H1 (cell line): ENCODE measurements around the gene TEX2. TPM values are rescaled to one million over a fixed set of nuclear protein-coding genes. Genes with fewer than 3 reads are reported as not detected.

Experiments used
- CTCF ChIA-PET: fragments of 300-600 bp; sonication (Branson Sonifier 250); formaldehyde crosslinking; loops from one replicate; lab custom pipeline; 2021; ENCODE audit not compliant: partially characterized antibody; lab: Charles Lee
- POLR2A ChIA-PET: fragments of 300-600 bp; sonication (Branson Sonifier 250); formaldehyde crosslinking; loops from one replicate; lab custom pipeline; 2021; ENCODE audit warnings: inconsistent platforms; ENCODE audit not compliant: partially characterized antibody; lab: Charles Lee
- DNase-seq, 2 experiments: peaks; one replicate each; pipeline versions ENCODE4 v3.0.0 to v3.0.0-alpha.2; 2010 to 2022; ENCODE audit warnings: low spot score in 2 of 2, low read depth in 1 of 2, mixed read lengths in 1 of 2
- FAIRE-seq: peaks from 2 replicates; lab custom pipeline; 2011; peaks lifted over from hg19 to GRCh38; lab: Jason Lieb, UNC
- H2AFZ ChIP-seq: 2 replicates; pipeline ENCODE4 v1.8.1; 2012; ENCODE audit warnings: low read length, inconsistent platforms
- H2AK5ac ChIP-seq: 2 replicates; pipeline ENCODE4 v1.6.1; 2013; ENCODE audit warnings: low read depth, low read length
- H2BK120ac ChIP-seq: replicated peaks from 2 replicates; pipeline ENCODE3; 2013; ENCODE audit warnings: low read depth, low read length, inconsistent platforms
- H2BK12ac ChIP-seq: 2 replicates; pipeline ENCODE4 v1.6.1; 2013; ENCODE audit warnings: low read depth, low read length
- H2BK15ac ChIP-seq: 2 replicates; pipeline ENCODE4 v1.6.1; 2013; ENCODE audit warnings: low read length
- H2BK20ac ChIP-seq: 2 replicates; pipeline ENCODE4 v1.6.1; 2013; ENCODE audit warnings: low read length
- H2BK5ac ChIP-seq: 2 replicates; pipeline ENCODE4 v1.6.1; 2013; ENCODE audit warnings: low read depth, low read length
- H3K14ac ChIP-seq: 2 replicates; pipeline ENCODE4 v1.6.1; 2013; ENCODE audit warnings: inconsistent platforms; ENCODE audit not compliant: insufficient read length
- H3K18ac ChIP-seq: 2 replicates; pipeline ENCODE4 v1.6.1; 2013; ENCODE audit warnings: low read length; ENCODE audit errors: extremely low read depth
- H3K23ac ChIP-seq: 2 replicates; pipeline ENCODE4 v1.6.1; 2013; ENCODE audit warnings: inconsistent platforms; ENCODE audit not compliant: insufficient read length
- H3K23me2 ChIP-seq: 2 replicates; pipeline ENCODE4 v1.6.1; 2013; ENCODE audit warnings: low read depth, low read length
- H3K27ac ChIP-seq: 2 replicates; pipeline ENCODE4 v1.6.1; 2011; ENCODE audit warnings: low read depth, low read length, inconsistent platforms
- H3K27me3 ChIP-seq, 4 experiments: replicated peaks in 1 of 4; 1 replicate in 1 of 4; 2 replicates in 3 of 4; pipeline versions ENCODE4 v1.6.1 to v1.8.1; 2011 to 2013; ENCODE audit warnings: low read length in 3 of 4, mild to moderate bottlenecking in 3 of 4, inconsistent platforms in 2 of 4, mixed read lengths in 2 of 4, moderate library complexity in 1 of 4; ENCODE audit not compliant: control insufficient read depth in 3 of 4, insufficient read depth in 3 of 4; ENCODE audit errors: extremely low read depth in 1 of 4
- H3K36me3 ChIP-seq, 4 experiments: 2 replicates each; pipeline versions ENCODE4 v1.6.1 to v1.8.1; 2011 to 2013; ENCODE audit warnings: mild to moderate bottlenecking in 4 of 4, low read length in 3 of 4, moderate library complexity in 2 of 4, control low read depth in 1 of 4, inconsistent platforms in 1 of 4; ENCODE audit not compliant: insufficient read depth in 4 of 4, control insufficient read depth in 2 of 4
- H3K4ac ChIP-seq: replicated peaks from 2 replicates; pipeline ENCODE3; 2013; ENCODE audit warnings: low read length, low read depth, mixed read lengths, inconsistent platforms; ENCODE audit not compliant: insufficient read length
- H3K4me1 ChIP-seq, 4 experiments: replicated peaks in 1 of 4; 1 replicate in 1 of 4; 2 replicates in 3 of 4; pipeline versions ENCODE4 v1.6.1 to v1.8.1; 2011 to 2013; ENCODE audit warnings: low read length in 3 of 4, inconsistent platforms in 2 of 4, mixed read lengths in 1 of 4; ENCODE audit not compliant: insufficient read depth in 4 of 4, control insufficient read depth in 3 of 4
- H3K4me2 ChIP-seq, 2 experiments: 2 replicates each; pipeline versions ENCODE4 v1.6.1 to v1.8.1; 2011 to 2013; ENCODE audit warnings: low read depth in 2 of 2, low read length in 2 of 2, control low read depth in 1 of 2, inconsistent platforms in 1 of 2, mild to moderate bottlenecking in 1 of 2; ENCODE audit not compliant: insufficient read depth in 1 of 2
- H3K4me3 ChIP-seq, 4 experiments: fragments of 200-600, 300-600 bp in 1 of 4; sonication (generic), shearing (Covaris generic), sonication (Bioruptor Twin) in 1 of 4; 2 replicates each; pipeline versions ENCODE4 v1.5.1 to v1.8.1; 2011 to 2016; ENCODE audit warnings: low read length in 4 of 4, low read depth in 3 of 4, control low read depth in 2 of 4, inconsistent platforms in 2 of 4, mild to moderate bottlenecking in 2 of 4, mixed read lengths in 1 of 4, moderate library complexity in 1 of 4; ENCODE audit not compliant: insufficient read depth in 2 of 4; ENCODE audit errors: extremely low read depth in 1 of 4
- H3K56ac ChIP-seq: replicated peaks from 2 replicates; pipeline ENCODE3; 2013; ENCODE audit warnings: low read depth, mild to moderate bottlenecking, mixed read lengths, low read length, inconsistent platforms; ENCODE audit not compliant: insufficient read length
- H3K79me1 ChIP-seq: 2 replicates; pipeline ENCODE4 v1.6.1; 2013; ENCODE audit warnings: low read depth, low read length, control low read depth
- H3K79me2 ChIP-seq, 2 experiments: 2 replicates each; pipeline versions ENCODE4 v1.6.1 to v1.8.1; 2012 to 2013; ENCODE audit warnings: low read length in 2 of 2, mild to moderate bottlenecking in 2 of 2, inconsistent platforms in 1 of 2; ENCODE audit not compliant: insufficient read depth in 2 of 2, control insufficient read depth in 1 of 2
- H3K9ac ChIP-seq, 4 experiments: replicated peaks in 1 of 4; 1 replicate in 1 of 4; 2 replicates in 3 of 4; pipeline versions ENCODE4 v1.6.1 to v1.8.1; 2011 to 2013; ENCODE audit warnings: low read depth in 3 of 4, low read length in 3 of 4, control low read depth in 2 of 4, mild to moderate bottlenecking in 2 of 4, moderate library complexity in 2 of 4, inconsistent platforms in 1 of 4; ENCODE audit errors: extremely low read depth in 1 of 4
- H3K9me3 ChIP-seq, 2 experiments: 2 replicates each; pipeline versions ENCODE4 v1.6.1 to v1.8.1; 2012 to 2013; ENCODE audit warnings: mild to moderate bottlenecking in 2 of 2, moderate library complexity in 2 of 2, control low read depth in 1 of 2, inconsistent platforms in 1 of 2, low read depth in 1 of 2, low read length in 1 of 2, mixed read lengths in 1 of 2; ENCODE audit not compliant: insufficient read depth in 2 of 2
- H4K20me1 ChIP-seq, 2 experiments: replicated peaks in 1 of 2; 2 replicates each; pipeline versions ENCODE3 to v1.8.1; 2011 to 2013; ENCODE audit warnings: inconsistent platforms in 2 of 2, low read length in 2 of 2, mild to moderate bottlenecking in 1 of 2; ENCODE audit not compliant: insufficient read depth in 2 of 2, control insufficient read depth in 1 of 2
- H4K5ac ChIP-seq: 2 replicates; pipeline ENCODE4 v1.6.1; 2013; ENCODE audit warnings: low read length, low read depth, mixed read lengths, inconsistent platforms; ENCODE audit not compliant: insufficient read length
- H4K8ac ChIP-seq: 2 replicates; pipeline ENCODE4 v1.8.0; 2013; ENCODE audit warnings: mild to moderate bottlenecking, moderate library complexity, low read length, inconsistent platforms; ENCODE audit not compliant: insufficient read depth; ENCODE audit errors: extremely low read depth
- H4K91ac ChIP-seq: replicated peaks from 2 replicates; pipeline ENCODE3; 2013; ENCODE audit warnings: low read length, mixed read lengths, inconsistent platforms; ENCODE audit not compliant: insufficient read length
- CBX5 ChIP-seq: fragments of 300-800, 300-1000 bp; sonication (generic); IDR thresholded peaks from 2 replicates; pipeline ENCODE4 v1.7.1; 2016; ENCODE audit warnings: antibody characterized with exemption, low read length, low read depth
- GTF2F1 ChIP-seq: IDR thresholded peaks from 2 replicates; pipeline ENCODE4 v1.6.1; 2012; ENCODE audit warnings: low read depth, low read length, improper control_type of control experiment, borderline replicate concordance
- JUN ChIP-seq: IDR thresholded peaks from 2 replicates; pipeline ENCODE4 v1.6.1; 2011; ENCODE audit warnings: low read depth, mild to moderate bottlenecking, improper control_type of control experiment, low read length
- KDM5A ChIP-seq: fragments of 200-600 bp; IDR thresholded peaks from 2 replicates; pipeline ENCODE4 v1.7.1; 2012; ENCODE audit warnings: mild to moderate bottlenecking, low read length, inconsistent platforms, mixed read lengths
- MAFK ChIP-seq: IDR thresholded peaks from 2 replicates; pipeline ENCODE4 v1.6.1; 2012; ENCODE audit warnings: low read depth, mild to moderate bottlenecking, improper control_type of control experiment, low read length
- SP4 ChIP-seq: IDR thresholded peaks from 2 replicates; pipeline ENCODE4 v1.6.1; 2012; ENCODE audit warnings: low read length, inconsistent platforms
- TAF1 ChIP-seq: IDR thresholded peaks from 2 replicates; pipeline ENCODE4 v1.6.1; 2011; ENCODE audit warnings: mild to moderate bottlenecking, low read depth, low read length
- TAF7 ChIP-seq: optimal IDR thresholded peaks from 2 replicates; pipeline ENCODE3; 2011; ENCODE audit warnings: low read depth, mild to moderate bottlenecking, inconsistent platforms, low read length, moderate library complexity, borderline replicate concordance
- TCF12 ChIP-seq: IDR thresholded peaks from 2 replicates; pipeline ENCODE4 v1.6.1; 2011; ENCODE audit warnings: low read depth, mild to moderate bottlenecking, low read length
- ZNF274 ChIP-seq: IDR thresholded peaks from 2 replicates; pipeline ENCODE4 v1.7.0; 2012; ENCODE audit warnings: low read length, borderline replicate concordance; ENCODE audit errors: extremely low read depth
- WGBS, 2 experiments: shearing (Covaris generic) in 1 of 2; methylation state at CpG; one replicate each; pipeline versions ENCODE4 v1.1.6 to v1.1.7; 2013 to 2015; ENCODE audit warnings: low lambda C conversion rate in 2 of 2, mixed read lengths in 2 of 2, inconsistent platforms in 1 of 2, low coverage in 1 of 2, missing lambda C conversion rate in 1 of 2; ENCODE audit not compliant: insufficient replicate concordance in 2 of 2, insufficient coverage in 1 of 2, insufficient read length in 1 of 2; ENCODE audit errors: extremely low coverage in 1 of 2, missing lambda C conversion rate in 1 of 2; 5-methylcytosine and 5-hydroxymethylcytosine counted together
- polyA plus RNA-seq, 7 experiments: library from polyadenylated mRNA; depleted of rRNA in 3 of 7; stranded (reverse) in 5 of 7; unstranded in 2 of 7; fragments of >200 nt in 5 of 7; fragments of 200-250 nt in 2 of 7; gene quantifications; 1 replicate in 5 of 7; 2 replicates in 1 of 7; 4 replicates in 1 of 7; pipeline versions ENCODE4 v1.2.1 to v1.2.3, GENCODE V29; 2011 to 2013; ENCODE audit warnings: missing spikeins in 2 of 7, mixed read lengths in 2 of 7
- total RNA-seq: library from RNA; stranded (reverse); fragmentation: NEBNext Ultra II Directional; extraction: Animal tissue kit (Norgen Biotek cat#: 25700); gene quantifications from 2 replicates; pipeline ENCODE4 v1.2.1, GENCODE V29; 2021
- TF ChIP-seq, protein P1 (sequence below): IDR thresholded peaks from 2 replicates; pipeline ENCODE4 v1.6.1; 2012; ENCODE audit warnings: inconsistent platforms

TEX2 gene
- total and polyA plus RNA-seq, 2 of the 8 experiments (the other 6 are each of a cell fraction or from before 2014, with no cell fraction given), result 6.1 to 15.6 TPM

DNA sequence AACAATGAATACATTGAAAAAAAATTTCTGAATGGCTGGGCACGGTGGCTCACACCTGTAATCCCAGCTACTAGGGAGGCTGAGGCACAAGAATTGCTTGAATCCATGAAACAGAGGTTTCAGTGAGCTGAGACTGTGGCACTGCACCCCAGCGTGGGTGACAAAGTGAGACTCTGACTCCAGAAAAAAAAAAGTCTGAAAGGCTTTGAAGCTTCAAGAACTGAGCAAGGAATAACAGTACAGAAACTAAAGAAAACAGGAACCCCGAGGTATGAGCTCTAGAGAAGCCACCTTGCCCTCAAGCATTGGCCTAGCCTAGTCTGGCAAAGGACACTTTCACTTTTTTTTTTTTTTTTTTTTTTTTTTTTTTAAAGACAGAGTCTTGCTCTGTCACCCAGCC lies 45.0 kb downstream of the TEX2 start:
- no peak overlapping the region for H4K8ac ChIP-seq
- no peaks in the 10 kb centered on the region for H3K23me2 ChIP-seq
- no peak for TF ChIP-seq TCF12
- TF ChIP-seq TAF7, result no peak
- no peak for TF ChIP-seq SP4
- TF ChIP-seq TAF1, result no peak
- no peak for TF ChIP-seq GTF2F1
- no peak for TF ChIP-seq ZNF274
- TF ChIP-seq KDM5A, result no peak
- no peak for TF ChIP-seq CBX5
- TF ChIP-seq, protein P1, sequence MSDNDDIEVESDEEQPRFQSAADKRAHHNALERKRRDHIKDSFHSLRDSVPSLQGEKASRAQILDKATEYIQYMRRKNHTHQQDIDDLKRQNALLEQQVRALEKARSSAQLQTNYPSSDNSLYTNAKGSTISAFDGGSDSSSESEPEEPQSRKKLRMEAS, result no peak
- no peak for TF ChIP-seq JUN
- no peak for TF ChIP-seq MAFK
- H2BK5ac ChIP-seq, result no peak overlapping the region
- ChIA-PET CTCF (interaction anchor here (0.6 to 4.4 kb wide), 8 partner anchors 10 to 154 kb away, joined by 3 to 34 read pairs (median 6); no protein-coding TSS in a partner anchor), POLR2A (interaction anchor here (0.5 to 1.4 kb wide), 6 partner anchors 11 to 327 kb away, joined by 3 read pairs; no protein-coding TSS in a partner anchor)
- no peak overlapping the region for H3K4ac ChIP-seq
- no peak overlapping the region for H2BK20ac ChIP-seq
- H4K5ac ChIP-seq, result no peak overlapping the region
- no peak overlapping the region for H4K91ac ChIP-seq
- no peaks in the 10 kb centered on the region; the same call in 1 of the 2 replicates for H3K79me1 ChIP-seq
- FAIRE-seq (no peak), DNase-seq (no peak)
- peaks cover 0 to 8% (median 6%) of the 10 kb centered on the region in 4 experiments; a peak in 6 of 7 replicates for H3K4me1 ChIP-seq
- no peaks in the 10 kb centered on the region; a peak in 1 of 8 replicates for H3K36me3 ChIP-seq
- no peak overlapping the region for H3K23ac ChIP-seq
- no peak overlapping the region for H3K4me3 ChIP-seq
- H2BK120ac ChIP-seq, result no peak overlapping the region
- H3K27me3 ChIP-seq, result no peaks in the 10 kb centered on the region
- H3K4me2 ChIP-seq, result no peak overlapping the region
- H2BK12ac ChIP-seq, result no peak overlapping the region
- H3K56ac ChIP-seq, result no peak overlapping the region
- 95% methylated on average over 3 of the region's 3 CpGs; no CpG with 5 or more reads in 1 of the 2 experiments for WGBS, 2 experiments
- H3K9me3 ChIP-seq, result no peaks in the 10 kb centered on the region
- H2AK5ac ChIP-seq, result no peak overlapping the region
- peaks cover 3 to 11% of the 10 kb centered on the region in 2 experiments; a peak in 2 of 4 replicates for H3K79me2 ChIP-seq
- no peak overlapping the region for H2AFZ ChIP-seq
- no peaks in the 10 kb centered on the region for H4K20me1 ChIP-seq
- no peak overlapping the region for H3K27ac ChIP-seq
- no peak overlapping the region for H3K18ac ChIP-seq
- no peak overlapping the region for H3K14ac ChIP-seq
- H2BK15ac ChIP-seq, result no peak overlapping the region
- H3K9ac ChIP-seq, result no peak overlapping the region
